Measurements from ENCODE around the gene KRTAP4-2.
"Not testable (repeated sequence)": the region's sequence is repeated elsewhere in the genome, so short reads cannot be mapped to it uniquely, and the experiment has no call there.

The KRTAP4-2 gene

DNA sequence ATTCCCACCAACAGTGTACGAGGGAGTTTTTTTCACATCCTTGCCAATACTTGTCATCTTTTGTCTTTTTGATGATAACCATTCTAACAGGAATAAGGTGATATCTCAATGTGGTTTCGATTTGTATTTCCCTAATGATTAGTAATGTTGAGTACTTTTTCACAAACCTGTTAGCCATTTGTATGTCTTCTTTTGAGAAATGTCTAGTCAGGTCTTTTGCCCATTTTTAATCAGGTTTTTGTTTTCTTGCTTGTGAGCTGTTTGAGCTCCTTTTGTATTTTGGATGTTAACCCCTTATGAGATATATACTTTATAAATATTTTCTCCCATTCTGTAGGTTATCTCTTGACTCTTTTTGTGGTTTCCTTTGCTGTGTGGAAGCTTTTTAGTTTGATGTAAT is 26.5 kb downstream of the KRTAP4-2 start:
- no peak overlapping the region for H2AFZ ChIP-seq (ENCODE audit: low read length)
- H3K4me1 ChIP-seq (ENCODE audit: insufficient read depth, low read length, severe bottlenecking) = no peaks in the 10 kb centered on the region
- no peak overlapping the region for H3K4me2 ChIP-seq (ENCODE audit: low read length)
- H3K27ac ChIP-seq (ENCODE audit: low read depth, low read length, poor library complexity, severe bottlenecking) = no peak overlapping the region
- no peaks in the 10 kb centered on the region for H4K20me1 ChIP-seq (ENCODE audit: insufficient read depth, low read length)
- H3K9me2 ChIP-seq (ENCODE audit: low read depth, low read length) = no peaks in the 10 kb centered on the region
- no peak overlapping the region for H3K9ac ChIP-seq (ENCODE audit: low read length)
- no peaks in the 10 kb centered on the region for H3F3A ChIP-seq (ENCODE audit: insufficient read depth, low read length)
- no peaks in the 10 kb centered on the region for H3K36me3 ChIP-seq (ENCODE audit: insufficient read depth, low read length)
- H3K79me2 ChIP-seq (ENCODE audit: insufficient read depth, low read length) = no peaks in the 10 kb centered on the region
- H3K4me3 ChIP-seq (ENCODE audit: low read depth, low read length, poor library complexity, severe bottlenecking) = no peak overlapping the region
- H3K9me3 ChIP-seq (ENCODE audit: low read length) = no peaks in the 10 kb centered on the region
- TF ChIP-seq, protein P1, sequence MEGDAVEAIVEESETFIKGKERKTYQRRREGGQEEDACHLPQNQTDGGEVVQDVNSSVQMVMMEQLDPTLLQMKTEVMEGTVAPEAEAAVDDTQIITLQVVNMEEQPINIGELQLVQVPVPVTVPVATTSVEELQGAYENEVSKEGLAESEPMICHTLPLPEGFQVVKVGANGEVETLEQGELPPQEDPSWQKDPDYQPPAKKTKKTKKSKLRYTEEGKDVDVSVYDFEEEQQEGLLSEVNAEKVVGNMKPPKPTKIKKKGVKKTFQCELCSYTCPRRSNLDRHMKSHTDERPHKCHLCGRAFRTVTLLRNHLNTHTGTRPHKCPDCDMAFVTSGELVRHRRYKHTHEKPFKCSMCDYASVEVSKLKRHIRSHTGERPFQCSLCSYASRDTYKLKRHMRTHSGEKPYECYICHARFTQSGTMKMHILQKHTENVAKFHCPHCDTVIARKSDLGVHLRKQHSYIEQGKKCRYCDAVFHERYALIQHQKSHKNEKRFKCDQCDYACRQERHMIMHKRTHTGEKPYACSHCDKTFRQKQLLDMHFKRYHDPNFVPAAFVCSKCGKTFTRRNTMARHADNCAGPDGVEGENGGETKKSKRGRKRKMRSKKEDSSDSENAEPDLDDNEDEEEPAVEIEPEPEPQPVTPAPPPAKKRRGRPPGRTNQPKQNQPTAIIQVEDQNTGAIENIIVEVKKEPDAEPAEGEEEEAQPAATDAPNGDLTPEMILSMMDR (IDR thresholded peaks at IDR 0.05; ENCODE audit: low read length) = no peak
- TF ChIP-seq EZH2 (IDR thresholded peaks at IDR 0.05; ENCODE audit: borderline replicate concordance, low read length) = no peak
- no peaks in the 10 kb centered on the region for H3K27me3 ChIP-seq (ENCODE audit: insufficient read depth, low read length)

DNA sequence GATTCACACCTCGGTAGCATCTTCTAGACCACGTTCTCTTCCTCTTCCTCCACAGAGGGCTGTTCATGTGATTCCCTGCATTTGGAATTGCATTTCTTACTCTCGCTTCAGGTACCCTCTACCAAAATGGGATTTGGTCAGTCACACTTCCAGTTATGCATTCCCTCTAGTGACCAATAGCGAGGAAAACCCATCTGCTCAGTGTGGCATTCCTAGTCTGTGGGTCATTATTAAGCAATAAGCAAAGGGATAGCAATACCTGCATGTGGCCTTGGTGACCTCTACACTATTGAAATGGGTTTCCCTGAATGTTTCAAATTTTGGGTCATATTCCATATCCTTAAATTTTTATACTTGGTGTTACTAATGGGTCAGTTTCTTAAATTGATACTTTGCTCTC is 28.0 kb downstream of the KRTAP4-2 start:
- Histone ChIP-seq H3K9me3 (ENCODE audit: low read length) (no peaks in the 10 kb centered on the region), H4K20me1 (ENCODE audit: insufficient read depth, low read length) (no peaks in the 10 kb centered on the region), H3K9ac (ENCODE audit: low read length) (no peak overlapping the region), H3K27me3 (ENCODE audit: insufficient read depth, low read length) (no peaks in the 10 kb centered on the region), H3K9me2 (ENCODE audit: low read depth, low read length) (no peaks in the 10 kb centered on the region), H2AFZ (ENCODE audit: low read length) (no peak overlapping the region), H3K4me2 (ENCODE audit: low read length) (no peak overlapping the region), H3K4me1 (ENCODE audit: insufficient read depth, low read length, severe bottlenecking) (no peaks in the 10 kb centered on the region), H3K4me3 (ENCODE audit: low read depth, low read length, poor library complexity, severe bottlenecking) (no peak overlapping the region), H3F3A (ENCODE audit: insufficient read depth, low read length) (no peaks in the 10 kb centered on the region), H3K36me3 (ENCODE audit: insufficient read depth, low read length) (no peaks in the 10 kb centered on the region), H3K79me2 (ENCODE audit: insufficient read depth, low read length) (no peaks in the 10 kb centered on the region), H3K27ac (ENCODE audit: low read depth, low read length, poor library complexity, severe bottlenecking) (no peak overlapping the region)
- TF ChIP-seq, protein P1 (IDR thresholded peaks at IDR 0.05; ENCODE audit: low read length) = no peak
- TF ChIP-seq EZH2 (IDR thresholded peaks at IDR 0.05; ENCODE audit: borderline replicate concordance, low read length) = no peak

DNA sequence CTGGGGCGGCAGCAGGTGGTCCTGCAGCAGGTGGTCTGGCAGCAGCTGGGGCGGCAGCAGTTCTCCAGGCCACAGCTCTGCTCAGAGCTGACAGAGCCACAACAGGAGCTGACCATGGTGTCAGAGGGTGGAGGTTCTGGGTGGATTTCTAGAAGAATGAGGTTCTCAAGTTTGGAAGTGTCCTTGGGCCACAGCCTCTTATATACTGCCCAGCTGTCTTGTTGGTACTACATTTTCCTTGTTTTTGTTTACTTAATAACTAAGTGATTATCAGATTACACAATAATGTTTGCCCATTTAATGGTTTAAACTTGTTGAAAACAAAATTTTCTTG is 28.4 kb downstream of the KRTAP4-2 start, which contains the start of gene KRTAP4-5:
Gene KRTAP4-5, minus strand, starts transcription at position 174 of the 334 bp plus-strand sequence. Its CDS starts 58 bp downstream, at position 116.
- no peak within 1 kb of the TSS for H3K27ac ChIP-seq (ENCODE audit: low read depth, low read length, poor library complexity, severe bottlenecking)
- no peaks in the 10 kb centered on the region for H4K20me1 ChIP-seq (ENCODE audit: insufficient read depth, low read length)
- H3K4me3 ChIP-seq (ENCODE audit: low read depth, low read length, poor library complexity, severe bottlenecking) = no peak within 1 kb of the TSS
- no peaks in the 10 kb centered on the region for H3K79me2 ChIP-seq (ENCODE audit: insufficient read depth, low read length)
- H3K36me3 ChIP-seq (ENCODE audit: insufficient read depth, low read length) = no peaks in the 10 kb centered on the region
- TF ChIP-seq, protein P1 (IDR thresholded peaks at IDR 0.05; ENCODE audit: low read length) = no peak
- no peak for TF ChIP-seq EZH2 (IDR thresholded peaks at IDR 0.05; ENCODE audit: borderline replicate concordance, low read length)
- no peak within 1 kb of the TSS for H3K9ac ChIP-seq (ENCODE audit: low read length)
- no peaks in the 10 kb centered on the region for H3K9me2 ChIP-seq (ENCODE audit: low read depth, low read length)
- no peak within 1 kb of the TSS for H2AFZ ChIP-seq (ENCODE audit: low read length)
- no peaks in the 10 kb centered on the region for H3K4me1 ChIP-seq (ENCODE audit: insufficient read depth, low read length, severe bottlenecking)
- no peaks in the 10 kb centered on the region for H3K9me3 ChIP-seq (ENCODE audit: low read length)
- no peak within 1 kb of the TSS for H3K4me2 ChIP-seq (ENCODE audit: low read length)
- no peaks in the 10 kb centered on the region for H3K27me3 ChIP-seq (ENCODE audit: insufficient read depth, low read length)
- no peaks in the 10 kb centered on the region for H3F3A ChIP-seq (ENCODE audit: insufficient read depth, low read length)

DNA sequence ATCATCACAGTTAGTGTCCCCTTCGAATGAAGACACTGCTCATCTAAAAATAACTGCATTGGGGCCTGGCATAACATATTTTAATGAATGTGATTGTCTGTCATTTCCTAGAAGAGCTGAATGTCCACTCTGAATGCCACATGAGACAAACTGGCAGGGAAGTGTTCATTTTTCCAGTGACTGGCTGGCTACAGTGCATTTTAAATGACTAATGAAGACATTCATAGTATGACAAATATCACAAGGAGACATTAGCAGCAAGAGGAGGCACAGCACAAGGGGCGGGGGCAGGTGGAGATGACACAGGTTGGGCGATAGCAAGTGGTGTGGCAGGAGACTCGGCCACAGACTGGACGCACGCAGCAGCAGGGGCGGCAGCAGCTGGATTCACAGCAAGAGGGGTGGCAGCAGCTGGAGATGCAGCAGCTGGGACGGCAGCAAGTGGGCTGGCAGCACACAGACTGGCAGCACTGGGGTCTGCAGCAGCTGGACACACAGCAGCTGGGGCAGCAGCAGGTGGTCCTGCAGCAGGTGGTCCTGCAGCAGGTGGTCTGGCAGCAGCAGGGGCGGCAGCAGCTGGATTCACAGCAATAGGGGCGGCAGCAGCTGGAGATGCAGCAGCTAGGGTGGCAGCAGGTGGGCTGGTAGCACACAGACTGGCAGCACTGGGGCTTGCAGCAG is 28.9 kb downstream of the KRTAP4-2 start:
- not testable (repeated sequence) for H3F3A ChIP-seq (ENCODE audit: insufficient read depth, low read length); H4K20me1 ChIP-seq (ENCODE audit: insufficient read depth, low read length); H3K4me1 ChIP-seq (ENCODE audit: insufficient read depth, low read length, severe bottlenecking); H3K9me3 ChIP-seq (ENCODE audit: low read length); H3K79me2 ChIP-seq (ENCODE audit: insufficient read depth, low read length); H3K9ac ChIP-seq (ENCODE audit: low read length); H3K4me3 ChIP-seq (ENCODE audit: low read depth, low read length, poor library complexity, severe bottlenecking); H3K36me3 ChIP-seq (ENCODE audit: insufficient read depth, low read length); H2AFZ ChIP-seq (ENCODE audit: low read length); H3K4me2 ChIP-seq (ENCODE audit: low read length); H3K27ac ChIP-seq (ENCODE audit: low read depth, low read length, poor library complexity, severe bottlenecking); H3K27me3 ChIP-seq (ENCODE audit: insufficient read depth, low read length); H3K9me2 ChIP-seq (ENCODE audit: low read depth, low read length)

Data from OCI-LY1 (cell line).